H1 (cell line): ENCODE measurements around the gene LZTFL1. TPM values are rescaled to one million over a fixed set of nuclear protein-coding genes. Genes with fewer than 3 reads are reported as not detected.

Source experiments
- CTCF ChIA-PET: fragments of 300-600 bp; sonication (Branson Sonifier 250); formaldehyde crosslinking; loops from one replicate; lab custom pipeline; 2021; ENCODE audit not compliant: partially characterized antibody; lab: Charles Lee
- POLR2A ChIA-PET: fragments of 300-600 bp; sonication (Branson Sonifier 250); formaldehyde crosslinking; loops from one replicate; lab custom pipeline; 2021; ENCODE audit warnings: inconsistent platforms; ENCODE audit not compliant: partially characterized antibody; lab: Charles Lee
- DNase-seq, 2 experiments: peaks; one replicate each; pipeline versions ENCODE4 v3.0.0 to v3.0.0-alpha.2; 2010 to 2022; ENCODE audit warnings: low spot score in 2 of 2, low read depth in 1 of 2, mixed read lengths in 1 of 2
- FAIRE-seq: peaks from 2 replicates; lab custom pipeline; 2011; peaks lifted over from hg19 to GRCh38; lab: Jason Lieb, UNC
- H2AFZ ChIP-seq: 2 replicates; pipeline ENCODE4 v1.8.1; 2012; ENCODE audit warnings: low read length, inconsistent platforms
- H2AK5ac ChIP-seq: 2 replicates; pipeline ENCODE4 v1.6.1; 2013; ENCODE audit warnings: low read depth, low read length
- H2BK120ac ChIP-seq: replicated peaks from 2 replicates; pipeline ENCODE3; 2013; ENCODE audit warnings: low read depth, low read length, inconsistent platforms
- H2BK12ac ChIP-seq: 2 replicates; pipeline ENCODE4 v1.6.1; 2013; ENCODE audit warnings: low read depth, low read length
- H2BK15ac ChIP-seq: 2 replicates; pipeline ENCODE4 v1.6.1; 2013; ENCODE audit warnings: low read length
- H2BK20ac ChIP-seq: 2 replicates; pipeline ENCODE4 v1.6.1; 2013; ENCODE audit warnings: low read length
- H2BK5ac ChIP-seq: 2 replicates; pipeline ENCODE4 v1.6.1; 2013; ENCODE audit warnings: low read depth, low read length
- H3K14ac ChIP-seq: 2 replicates; pipeline ENCODE4 v1.6.1; 2013; ENCODE audit warnings: inconsistent platforms; ENCODE audit not compliant: insufficient read length
- H3K18ac ChIP-seq: 2 replicates; pipeline ENCODE4 v1.6.1; 2013; ENCODE audit warnings: low read length; ENCODE audit errors: extremely low read depth
- H3K23ac ChIP-seq: 2 replicates; pipeline ENCODE4 v1.6.1; 2013; ENCODE audit warnings: inconsistent platforms; ENCODE audit not compliant: insufficient read length
- H3K23me2 ChIP-seq: 2 replicates; pipeline ENCODE4 v1.6.1; 2013; ENCODE audit warnings: low read depth, low read length
- H3K27ac ChIP-seq: 2 replicates; pipeline ENCODE4 v1.6.1; 2011; ENCODE audit warnings: low read depth, low read length, inconsistent platforms
- H3K27me3 ChIP-seq, 4 experiments: replicated peaks in 1 of 4; 1 replicate in 1 of 4; 2 replicates in 3 of 4; pipeline versions ENCODE4 v1.6.1 to v1.8.1; 2011 to 2013; ENCODE audit warnings: low read length in 3 of 4, mild to moderate bottlenecking in 3 of 4, inconsistent platforms in 2 of 4, mixed read lengths in 2 of 4, moderate library complexity in 1 of 4; ENCODE audit not compliant: control insufficient read depth in 3 of 4, insufficient read depth in 3 of 4; ENCODE audit errors: extremely low read depth in 1 of 4
- H3K36me3 ChIP-seq, 4 experiments: 2 replicates each; pipeline versions ENCODE4 v1.6.1 to v1.8.1; 2011 to 2013; ENCODE audit warnings: mild to moderate bottlenecking in 4 of 4, low read length in 3 of 4, moderate library complexity in 2 of 4, control low read depth in 1 of 4, inconsistent platforms in 1 of 4; ENCODE audit not compliant: insufficient read depth in 4 of 4, control insufficient read depth in 2 of 4
- H3K4ac ChIP-seq: replicated peaks from 2 replicates; pipeline ENCODE3; 2013; ENCODE audit warnings: low read length, low read depth, mixed read lengths, inconsistent platforms; ENCODE audit not compliant: insufficient read length
- H3K4me1 ChIP-seq, 4 experiments: replicated peaks in 1 of 4; 1 replicate in 1 of 4; 2 replicates in 3 of 4; pipeline versions ENCODE4 v1.6.1 to v1.8.1; 2011 to 2013; ENCODE audit warnings: low read length in 3 of 4, inconsistent platforms in 2 of 4, mixed read lengths in 1 of 4; ENCODE audit not compliant: insufficient read depth in 4 of 4, control insufficient read depth in 3 of 4
- H3K4me2 ChIP-seq, 2 experiments: 2 replicates each; pipeline versions ENCODE4 v1.6.1 to v1.8.1; 2011 to 2013; ENCODE audit warnings: low read depth in 2 of 2, low read length in 2 of 2, control low read depth in 1 of 2, inconsistent platforms in 1 of 2, mild to moderate bottlenecking in 1 of 2; ENCODE audit not compliant: insufficient read depth in 1 of 2
- H3K4me3 ChIP-seq, 4 experiments: fragments of 200-600, 300-600 bp in 1 of 4; sonication (generic), shearing (Covaris generic), sonication (Bioruptor Twin) in 1 of 4; 2 replicates each; pipeline versions ENCODE4 v1.5.1 to v1.8.1; 2011 to 2016; ENCODE audit warnings: low read length in 4 of 4, low read depth in 3 of 4, control low read depth in 2 of 4, inconsistent platforms in 2 of 4, mild to moderate bottlenecking in 2 of 4, mixed read lengths in 1 of 4, moderate library complexity in 1 of 4; ENCODE audit not compliant: insufficient read depth in 2 of 4; ENCODE audit errors: extremely low read depth in 1 of 4
- H3K56ac ChIP-seq: replicated peaks from 2 replicates; pipeline ENCODE3; 2013; ENCODE audit warnings: low read depth, mild to moderate bottlenecking, mixed read lengths, low read length, inconsistent platforms; ENCODE audit not compliant: insufficient read length
- H3K79me1 ChIP-seq: 2 replicates; pipeline ENCODE4 v1.6.1; 2013; ENCODE audit warnings: low read depth, low read length, control low read depth
- H3K79me2 ChIP-seq, 2 experiments: 2 replicates each; pipeline versions ENCODE4 v1.6.1 to v1.8.1; 2012 to 2013; ENCODE audit warnings: low read length in 2 of 2, mild to moderate bottlenecking in 2 of 2, inconsistent platforms in 1 of 2; ENCODE audit not compliant: insufficient read depth in 2 of 2, control insufficient read depth in 1 of 2
- H3K9ac ChIP-seq, 4 experiments: replicated peaks in 1 of 4; 1 replicate in 1 of 4; 2 replicates in 3 of 4; pipeline versions ENCODE4 v1.6.1 to v1.8.1; 2011 to 2013; ENCODE audit warnings: low read depth in 3 of 4, low read length in 3 of 4, control low read depth in 2 of 4, mild to moderate bottlenecking in 2 of 4, moderate library complexity in 2 of 4, inconsistent platforms in 1 of 4; ENCODE audit errors: extremely low read depth in 1 of 4
- H3K9me3 ChIP-seq, 2 experiments: 2 replicates each; pipeline versions ENCODE4 v1.6.1 to v1.8.1; 2012 to 2013; ENCODE audit warnings: mild to moderate bottlenecking in 2 of 2, moderate library complexity in 2 of 2, control low read depth in 1 of 2, inconsistent platforms in 1 of 2, low read depth in 1 of 2, low read length in 1 of 2, mixed read lengths in 1 of 2; ENCODE audit not compliant: insufficient read depth in 2 of 2
- H4K20me1 ChIP-seq, 2 experiments: replicated peaks in 1 of 2; 2 replicates each; pipeline versions ENCODE3 to v1.8.1; 2011 to 2013; ENCODE audit warnings: inconsistent platforms in 2 of 2, low read length in 2 of 2, mild to moderate bottlenecking in 1 of 2; ENCODE audit not compliant: insufficient read depth in 2 of 2, control insufficient read depth in 1 of 2
- H4K5ac ChIP-seq: 2 replicates; pipeline ENCODE4 v1.6.1; 2013; ENCODE audit warnings: low read length, low read depth, mixed read lengths, inconsistent platforms; ENCODE audit not compliant: insufficient read length
- H4K8ac ChIP-seq: 2 replicates; pipeline ENCODE4 v1.8.0; 2013; ENCODE audit warnings: mild to moderate bottlenecking, moderate library complexity, low read length, inconsistent platforms; ENCODE audit not compliant: insufficient read depth; ENCODE audit errors: extremely low read depth
- H4K91ac ChIP-seq: replicated peaks from 2 replicates; pipeline ENCODE3; 2013; ENCODE audit warnings: low read length, mixed read lengths, inconsistent platforms; ENCODE audit not compliant: insufficient read length
- CREB1 ChIP-seq: IDR thresholded peaks from 2 replicates; pipeline ENCODE4 v1.6.1; 2012; ENCODE audit warnings: inconsistent platforms
- CTBP2 ChIP-seq: IDR thresholded peaks from 2 replicates; pipeline ENCODE4 v1.7.0; 2011; ENCODE audit warnings: borderline replicate concordance, mild to moderate bottlenecking, moderate library complexity, mixed read lengths, low read length; ENCODE audit not compliant: insufficient read depth, insufficient read length
- EZH2 ChIP-seq: fragments of 200-600 bp; sonication (generic); IDR thresholded peaks from 2 replicates; pipeline ENCODE4 v1.7.1; 2012; ENCODE audit warnings: low read depth, mild to moderate bottlenecking, moderate library complexity, low read length, inconsistent platforms; ENCODE audit not compliant: severe bottlenecking
- HDAC2 ChIP-seq, 2 experiments: fragments of 300-600 bp in 1 of 2; sonication (generic) in 1 of 2; IDR thresholded peaks; 2 replicates each; pipeline ENCODE4 v1.6.1; 2011 to 2012; ENCODE audit warnings: low read depth in 2 of 2, low read length in 2 of 2, mild to moderate bottlenecking in 2 of 2, moderate library complexity in 2 of 2, borderline replicate concordance in 1 of 2, inconsistent platforms in 1 of 2
- KDM5A ChIP-seq: fragments of 200-600 bp; IDR thresholded peaks from 2 replicates; pipeline ENCODE4 v1.7.1; 2012; ENCODE audit warnings: mild to moderate bottlenecking, low read length, inconsistent platforms, mixed read lengths
- RXRA ChIP-seq: IDR thresholded peaks from 2 replicates; pipeline ENCODE4 v1.6.1; 2011; ENCODE audit warnings: low read depth, mild to moderate bottlenecking, low read length, moderate library complexity; ENCODE audit not compliant: insufficient read depth
- SUZ12 ChIP-seq: fragments of 200-600 bp; sonication (generic); IDR thresholded peaks from 2 replicates; pipeline ENCODE4 v1.6.1; 2012; ENCODE audit warnings: mild to moderate bottlenecking, inconsistent platforms, low read length, moderate library complexity, mixed read lengths
- TBP ChIP-seq: IDR thresholded peaks from 2 replicates; pipeline ENCODE4 v1.6.1; 2011; ENCODE audit warnings: low read depth, low read length, improper control_type of control experiment
- WGBS, 2 experiments: shearing (Covaris generic) in 1 of 2; methylation state at CpG; one replicate each; pipeline versions ENCODE4 v1.1.6 to v1.1.7; 2013 to 2015; ENCODE audit warnings: low lambda C conversion rate in 2 of 2, mixed read lengths in 2 of 2, inconsistent platforms in 1 of 2, low coverage in 1 of 2, missing lambda C conversion rate in 1 of 2; ENCODE audit not compliant: insufficient replicate concordance in 2 of 2, insufficient coverage in 1 of 2, insufficient read length in 1 of 2; ENCODE audit errors: extremely low coverage in 1 of 2, missing lambda C conversion rate in 1 of 2; 5-methylcytosine and 5-hydroxymethylcytosine counted together
- polyA plus RNA-seq, 7 experiments: library from polyadenylated mRNA; depleted of rRNA in 3 of 7; stranded (reverse) in 5 of 7; unstranded in 2 of 7; fragments of >200 nt in 5 of 7; fragments of 200-250 nt in 2 of 7; gene quantifications; 1 replicate in 5 of 7; 2 replicates in 1 of 7; 4 replicates in 1 of 7; pipeline versions ENCODE4 v1.2.1 to v1.2.3, GENCODE V29; 2011 to 2013; ENCODE audit warnings: missing spikeins in 2 of 7, mixed read lengths in 2 of 7
- total RNA-seq: library from RNA; stranded (reverse); fragmentation: NEBNext Ultra II Directional; extraction: Animal tissue kit (Norgen Biotek cat#: 25700); gene quantifications from 2 replicates; pipeline ENCODE4 v1.2.1, GENCODE V29; 2021

Gene LZTFL1
- total and polyA plus RNA-seq, 2 of the 8 experiments (the other 6 are each of a cell fraction or from before 2014, with no cell fraction given), result 8.7 to 11.5 TPM

DNA sequence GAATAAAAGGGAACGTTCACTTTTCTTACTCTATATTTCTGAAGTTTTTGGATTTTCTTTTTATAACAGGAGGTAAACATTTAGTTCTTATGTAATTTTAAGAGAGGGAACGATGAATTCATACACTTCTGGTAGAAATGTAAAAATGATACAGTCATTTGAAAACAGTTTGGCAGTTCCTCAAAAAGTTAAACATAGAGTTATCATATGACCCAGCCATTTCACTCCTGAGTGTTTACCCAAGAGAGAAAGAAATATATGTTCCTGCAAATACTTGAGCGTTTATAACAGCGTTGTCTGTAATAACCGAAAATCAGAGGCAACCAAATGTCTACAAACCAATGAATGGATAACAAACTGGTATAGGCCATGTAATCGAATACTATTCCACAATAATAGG is 23.6 kb upstream of the LZTFL1 start:
- Histone ChIP-seq H2BK120ac (no peak overlapping the region), H3K4me3 (no peak overlapping the region), H3K9me3 (no peaks in the 10 kb centered on the region), H3K4ac (no peak overlapping the region), H3K27ac (no peak overlapping the region), H3K14ac (no peak overlapping the region), H3K36me3 (no peaks in the 10 kb centered on the region), H3K27me3 (no peaks in the 10 kb centered on the region), H2BK20ac (no peak overlapping the region), H4K8ac (no peak overlapping the region), H3K4me1 (no peaks in the 10 kb centered on the region), H4K20me1 (no peaks in the 10 kb centered on the region), H4K5ac (no peak overlapping the region), H3K18ac (no peak overlapping the region), H3K23ac (no peak overlapping the region), H3K4me2 (no peak overlapping the region), H3K79me2 (no peaks in the 10 kb centered on the region), H2AFZ (no peak overlapping the region), H2BK15ac (no peak overlapping the region), H3K56ac (no peak overlapping the region), H2AK5ac (no peak overlapping the region), H4K91ac (no peak overlapping the region), H3K9ac (no peak overlapping the region), H3K23me2 (no peaks in the 10 kb centered on the region), H2BK5ac (no peak overlapping the region), H3K79me1 (no peaks in the 10 kb centered on the region), H2BK12ac (no peak overlapping the region)
- FAIRE-seq, result no peak
- WGBS, 2 experiments, result 83% methylated on average over 6 of the region's 6 CpGs; no CpG with 5 or more reads in 1 of the 2 experiments
- ChIA-PET POLR2A (no interaction called here), CTCF (interaction anchor here (1.2 kb wide), 1 partner anchor 103 kb away, joined by 3 read pairs; no protein-coding TSS in a partner anchor)
- DNase-seq, result no peak
- TF ChIP-seq CTBP2 (no peak), RXRA (no peak), SUZ12 (no peak), TBP (no peak), KDM5A (no peak), EZH2 (no peak), HDAC2 (IDR thresholded peaks at IDR 0.05; ENCODE audit: borderline replicate concordance in 1 of 2, low read depth in 2 of 2, low read length in 2 of 2) (no peak), CREB1 (no peak)
